H9 (cell line): Measurements from ENCODE around the gene CTDSP2. TPM values are rescaled to one million over a fixed set of nuclear protein-coding genes. Genes with fewer than 3 reads are reported as not detected.

ENCODE experiments used
- DNase-seq: peaks from one replicate; pipeline ENCODE4 v3.0.0-alpha.2; 2017
- H2AFZ ChIP-seq: one replicate; pipeline ENCODE4 v1.6.1; 2013; ENCODE audit warnings: mild to moderate bottlenecking, low read length, control low read depth, moderate library complexity
- H2AK5ac ChIP-seq: 2 replicates; pipeline ENCODE4 v1.6.1; 2013; ENCODE audit warnings: low read length, control low read depth, mixed read lengths; ENCODE audit not compliant: insufficient read length
- H2BK120ac ChIP-seq: one replicate; pipeline ENCODE4 v1.6.1; 2013; ENCODE audit warnings: low read depth, mild to moderate bottlenecking, low read length, control low read depth, inconsistent platforms; ENCODE audit not compliant: poor library complexity, severe bottlenecking
- H2BK12ac ChIP-seq: 2 replicates; pipeline ENCODE4 v1.6.1; 2013; ENCODE audit warnings: low read length, control low read depth, mixed read lengths, low read depth; ENCODE audit not compliant: insufficient read length
- H2BK15ac ChIP-seq: 2 replicates; pipeline ENCODE4 v1.6.1; 2013; ENCODE audit warnings: low read depth, low read length, control low read depth
- H2BK20ac ChIP-seq: one replicate; pipeline ENCODE4 v1.6.1; 2013; ENCODE audit warnings: low read depth, mild to moderate bottlenecking, low read length, control low read depth, inconsistent platforms; ENCODE audit not compliant: poor library complexity, severe bottlenecking
- H2BK5ac ChIP-seq: 2 replicates; pipeline ENCODE4 v1.6.1; 2013; ENCODE audit warnings: low read length, control low read depth, mixed read lengths; ENCODE audit not compliant: insufficient read length
- H3K14ac ChIP-seq: 2 replicates; pipeline ENCODE4 v1.6.1; 2013; ENCODE audit warnings: low read length, control low read depth; ENCODE audit not compliant: insufficient read depth
- H3K18ac ChIP-seq: 2 replicates; pipeline ENCODE4 v1.6.1; 2013; ENCODE audit warnings: low read depth, mild to moderate bottlenecking, mixed read lengths, low read length, control low read depth; ENCODE audit not compliant: insufficient read length
- H3K23ac ChIP-seq: 2 replicates; pipeline ENCODE4 v1.6.1; 2013; ENCODE audit warnings: low read length, control low read depth, mixed read lengths, low read depth; ENCODE audit not compliant: insufficient read length
- H3K23me2 ChIP-seq: 2 replicates; pipeline ENCODE4 v1.6.1; 2013; ENCODE audit warnings: low read depth, mild to moderate bottlenecking, mixed read lengths, low read length, control low read depth; ENCODE audit not compliant: insufficient read length, poor library complexity, severe bottlenecking
- H3K27ac ChIP-seq: 2 replicates; pipeline ENCODE4 v1.5.1; 2013; ENCODE audit warnings: low read length, control low read depth, mixed read lengths, low read depth; ENCODE audit not compliant: insufficient read length
- H3K27me3 ChIP-seq: 2 replicates; pipeline ENCODE4 v1.6.1; 2013; ENCODE audit warnings: low read length, control low read depth, inconsistent platforms; ENCODE audit not compliant: insufficient read depth
- H3K4ac ChIP-seq: 2 replicates; pipeline ENCODE4 v1.6.1; 2013; ENCODE audit warnings: low read depth, mild to moderate bottlenecking, control low read depth, inconsistent platforms, low read length, moderate library complexity
- H3K4me1 ChIP-seq: 2 replicates; pipeline ENCODE4 v1.6.1; 2013; ENCODE audit warnings: low read length, control low read depth, inconsistent platforms; ENCODE audit not compliant: insufficient read depth
- H3K4me2 ChIP-seq: 2 replicates; pipeline ENCODE4 v1.6.1; 2013; ENCODE audit warnings: low read length, control low read depth, mixed read lengths; ENCODE audit not compliant: insufficient read length, insufficient read depth
- H3K56ac ChIP-seq: 2 replicates; pipeline ENCODE4 v1.6.1; 2013; ENCODE audit warnings: low read depth, mild to moderate bottlenecking, mixed read lengths, low read length, control low read depth; ENCODE audit not compliant: insufficient read length
- H3K79me1 ChIP-seq: 2 replicates; pipeline ENCODE4 v1.6.1; 2013; ENCODE audit warnings: low read depth, mild to moderate bottlenecking, moderate library complexity, low read length, control low read depth, inconsistent platforms; ENCODE audit not compliant: insufficient read depth, poor library complexity, severe bottlenecking
- H3K79me2 ChIP-seq: 2 replicates; pipeline ENCODE4 v1.6.1; 2013; ENCODE audit warnings: low read length, control low read depth, inconsistent platforms; ENCODE audit not compliant: insufficient read depth
- H3K9ac ChIP-seq: 2 replicates; pipeline ENCODE4 v1.6.1; 2013; ENCODE audit warnings: low read length, control low read depth, mixed read lengths; ENCODE audit not compliant: insufficient read length; ENCODE audit errors: extremely low read depth
- H3K9me3 ChIP-seq: one replicate; pipeline ENCODE4 v1.6.1; 2013; ENCODE audit warnings: low read depth, low read length, inconsistent platforms; ENCODE audit not compliant: control insufficient read depth
- H3T11ph ChIP-seq: one replicate; pipeline ENCODE4 v1.6.1; 2013; ENCODE audit warnings: mild to moderate bottlenecking, low read length, control low read depth, inconsistent platforms
- H4K20me1 ChIP-seq: one replicate; pipeline ENCODE4 v1.6.1; 2013; ENCODE audit not compliant: control insufficient read depth, insufficient read length, insufficient read depth
- H4K5ac ChIP-seq: 2 replicates; pipeline ENCODE4 v1.6.1; 2013; ENCODE audit warnings: low read depth, mild to moderate bottlenecking, mixed read lengths, low read length, control low read depth; ENCODE audit not compliant: insufficient read length
- H4K8ac ChIP-seq: replicated peaks from 2 replicates; pipeline ENCODE4 v1.6.1; 2013; ENCODE audit warnings: low read length, control low read depth, mixed read lengths, low read depth; ENCODE audit not compliant: insufficient read length
- H4K91ac ChIP-seq: 2 replicates; pipeline ENCODE4 v1.6.1; 2013; ENCODE audit warnings: low read depth, mild to moderate bottlenecking, moderate library complexity, mixed read lengths, low read length, control low read depth; ENCODE audit not compliant: insufficient read length
- H3K27ac Mint-ChIP-seq, 3 experiments: 2 replicates in 2 of 3; 3 replicates in 1 of 3; pipeline ENCODE4 v1.8.0; 2020 to 2021; ENCODE audit warnings: mixed read lengths in 3 of 3, mild to moderate bottlenecking in 1 of 3, moderate library complexity in 1 of 3
- H3K27me3 Mint-ChIP-seq: 2 replicates; pipeline ENCODE4 v1.8.0; 2021; ENCODE audit warnings: low read depth, mild to moderate bottlenecking, moderate library complexity, mixed read lengths
- H3K36me3 Mint-ChIP-seq, 3 experiments: 2 replicates in 2 of 3; 3 replicates in 1 of 3; pipeline ENCODE4 v1.8.0; 2020 to 2021; ENCODE audit warnings: low read depth in 3 of 3, mixed read lengths in 3 of 3; ENCODE audit not compliant: insufficient read depth in 1 of 3
- H3K4me1 Mint-ChIP-seq, 2 experiments: 2 replicates each; pipeline ENCODE4 v1.8.0; 2020; ENCODE audit warnings: mixed read lengths in 2 of 2
- H3K4me3 Mint-ChIP-seq, 2 experiments: 2 replicates in 1 of 2; 3 replicates in 1 of 2; pipeline ENCODE4 v1.8.0; 2020 to 2021; ENCODE audit warnings: mild to moderate bottlenecking in 2 of 2, mixed read lengths in 2 of 2, moderate library complexity in 1 of 2
- H3K9me3 Mint-ChIP-seq, 2 experiments: 2 replicates in 1 of 2; 3 replicates in 1 of 2; pipeline ENCODE4 v1.8.0; 2020; ENCODE audit warnings: mild to moderate bottlenecking in 2 of 2, mixed read lengths in 2 of 2, moderate library complexity in 1 of 2
- WGBS: extraction: QIAGEN DNeasy Blood & Tissue Kit; methylation state at CpG from one replicate; pipeline ENCODE4 v1.1.7; 2013; ENCODE audit warnings: missing lambda C conversion rate, low lambda C conversion rate, mixed read lengths; ENCODE audit not compliant: insufficient read length; ENCODE audit errors: extremely low coverage; 5-methylcytosine and 5-hydroxymethylcytosine counted together
- total RNA-seq: library from RNA; stranded (reverse); gene quantifications from 2 replicates; pipeline ENCODE4 v1.2.1, GENCODE V29; 2021
- TF ChIP-seq, protein P1 (sequence below): fragments of 200-600 bp; sonication (generic); conservative IDR thresholded peaks from 3 replicates; pipeline ENCODE4 v1.8.0; 2021; ENCODE audit warnings: antibody characterized with exemption, mild to moderate bottlenecking

CTDSP2 gene
- total RNA-seq, 1 experiment from 2014 or later: 103 TPM

DNA sequence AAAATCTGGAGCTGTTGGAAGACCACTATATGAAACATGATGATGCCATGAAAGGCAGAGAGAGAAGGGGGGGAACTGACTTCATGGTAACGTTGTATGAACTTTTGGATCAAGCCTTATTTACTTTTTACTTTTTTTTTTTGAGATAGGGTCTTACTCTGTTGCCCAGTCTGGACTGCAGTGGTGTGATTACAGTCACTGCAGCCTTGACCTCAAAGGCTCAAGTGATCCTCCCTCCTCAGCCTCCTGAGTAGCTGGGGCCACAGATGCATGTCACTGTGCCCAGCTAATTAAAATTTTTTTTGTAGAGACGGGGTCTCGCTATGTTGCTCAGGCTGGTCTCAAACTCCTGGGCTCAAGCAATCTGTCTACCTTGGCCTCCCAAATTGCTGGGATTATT lies 31.3 kb upstream of the CTDSP2 start:
- H3K4me2 ChIP-seq: no peak overlapping the region
- no peak overlapping the region for H2BK120ac ChIP-seq
- no peak overlapping the region for H3K9ac ChIP-seq
- no CpG with 5 or more reads among the region's 3 CpGs for WGBS
- Mint-ChIP-seq H3K27me3 (peaks cover 9% of the 10 kb centered on the region; the same call in 1 of the 2 replicates), H3K36me3 (peaks cover 0 to 3% (median 0%) of the 10 kb centered on the region in 3 experiments; a peak in 1 of 7 replicates), H3K9me3 (peaks cover 3 to 4% of the 10 kb centered on the region in 2 experiments; a peak in 3 of 5 replicates), H3K4me3 (no peak overlapping the region), H3K27ac (no peak overlapping the region), H3K4me1 (no peaks in the 10 kb centered on the region)
- H3K56ac ChIP-seq: no peak overlapping the region
- H4K5ac ChIP-seq: no peak overlapping the region
- no peak overlapping the region for H2BK20ac ChIP-seq
- no peak overlapping the region for H3K18ac ChIP-seq
- no peaks in the 10 kb centered on the region for H3K23me2 ChIP-seq
- no peak overlapping the region for H3K4ac ChIP-seq
- H2BK12ac ChIP-seq: no peak overlapping the region
- H3K79me2 ChIP-seq: no peaks in the 10 kb centered on the region
- no peaks in the 10 kb centered on the region for H3K79me1 ChIP-seq
- H2BK15ac ChIP-seq: no peak overlapping the region
- H4K91ac ChIP-seq: no peak overlapping the region
- H2AFZ ChIP-seq: no peak overlapping the region
- no peak overlapping the region for H3K27ac ChIP-seq
- TF ChIP-seq, protein P1, sequence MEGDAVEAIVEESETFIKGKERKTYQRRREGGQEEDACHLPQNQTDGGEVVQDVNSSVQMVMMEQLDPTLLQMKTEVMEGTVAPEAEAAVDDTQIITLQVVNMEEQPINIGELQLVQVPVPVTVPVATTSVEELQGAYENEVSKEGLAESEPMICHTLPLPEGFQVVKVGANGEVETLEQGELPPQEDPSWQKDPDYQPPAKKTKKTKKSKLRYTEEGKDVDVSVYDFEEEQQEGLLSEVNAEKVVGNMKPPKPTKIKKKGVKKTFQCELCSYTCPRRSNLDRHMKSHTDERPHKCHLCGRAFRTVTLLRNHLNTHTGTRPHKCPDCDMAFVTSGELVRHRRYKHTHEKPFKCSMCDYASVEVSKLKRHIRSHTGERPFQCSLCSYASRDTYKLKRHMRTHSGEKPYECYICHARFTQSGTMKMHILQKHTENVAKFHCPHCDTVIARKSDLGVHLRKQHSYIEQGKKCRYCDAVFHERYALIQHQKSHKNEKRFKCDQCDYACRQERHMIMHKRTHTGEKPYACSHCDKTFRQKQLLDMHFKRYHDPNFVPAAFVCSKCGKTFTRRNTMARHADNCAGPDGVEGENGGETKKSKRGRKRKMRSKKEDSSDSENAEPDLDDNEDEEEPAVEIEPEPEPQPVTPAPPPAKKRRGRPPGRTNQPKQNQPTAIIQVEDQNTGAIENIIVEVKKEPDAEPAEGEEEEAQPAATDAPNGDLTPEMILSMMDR: no peak
- no peak overlapping the region for H4K8ac ChIP-seq
- H3T11ph ChIP-seq: no peak overlapping the region
- no peak overlapping the region for H2BK5ac ChIP-seq
- H3K4me1 ChIP-seq: no peaks in the 10 kb centered on the region
- no peaks in the 10 kb centered on the region for H4K20me1 ChIP-seq
- no peaks in the 10 kb centered on the region for H3K27me3 ChIP-seq
- H3K14ac ChIP-seq: no peak overlapping the region
- H3K9me3 ChIP-seq: no peaks in the 10 kb centered on the region
- DNase-seq: no peak
- no peak overlapping the region for H2AK5ac ChIP-seq
- no peak overlapping the region for H3K23ac ChIP-seq
